GM23338 (cell line): ENCODE results near the gene SOWAHB. TPM values are rescaled to one million over a fixed set of nuclear protein-coding genes. Genes with fewer than 3 reads are reported as not detected.

Experiments
- ATAC-seq: fragments of 200-7000 bp; cut with Tn5 transposase; 3 replicates; pipeline ENCODE4 v1.9.1; 2020
- DNase-seq: peaks from one replicate; pipeline ENCODE4 v3.0.0-alpha.2; 2015; ENCODE audit warnings: low spot score
- H2AFZ ChIP-seq: fragments of 200-600 bp; sonication (generic); 2 replicates; pipeline ENCODE4 v1.8.0; 2016; ENCODE audit warnings: antibody characterized with exemption, mild to moderate bottlenecking, moderate library complexity
- H3F3A ChIP-seq: fragments of 200-600 bp; sonication (generic); replicated peaks from 2 replicates; pipeline ENCODE4 v1.8.0; 2017; ENCODE audit warnings: antibody characterized with exemption, mixed run types, low read depth
- H3K27ac ChIP-seq: fragments of 200-600 bp; sonication (generic); 2 replicates; pipeline ENCODE4 v1.6.1; 2016; ENCODE audit warnings: low read depth
- H3K27me3 ChIP-seq: fragments of 200-600 bp; sonication (generic); 2 replicates; pipeline ENCODE4 v1.8.0; 2016; ENCODE audit warnings: mild to moderate bottlenecking, mixed run types, moderate library complexity; ENCODE audit not compliant: insufficient read depth
- H3K36me3 ChIP-seq: fragments of 200-600 bp; sonication (generic); 2 replicates; pipeline ENCODE4 v1.8.0; 2016; ENCODE audit warnings: mild to moderate bottlenecking; ENCODE audit not compliant: insufficient read depth
- H3K4me1 ChIP-seq: fragments of 200-600 bp; sonication (generic); 2 replicates; pipeline ENCODE4 v1.8.0; 2016; ENCODE audit warnings: mild to moderate bottlenecking, moderate library complexity; ENCODE audit not compliant: insufficient read depth
- H3K4me2 ChIP-seq: fragments of 200-600 bp; sonication (generic); 2 replicates; pipeline ENCODE4 v1.7.1; 2017; ENCODE audit warnings: mixed run types
- H3K4me3 ChIP-seq: fragments of 200-600 bp; sonication (generic); 2 replicates; pipeline ENCODE4 v1.6.1; 2016; ENCODE audit warnings: mixed run types
- H3K79me2 ChIP-seq: fragments of 200-600 bp; sonication (generic); replicated peaks from 2 replicates; pipeline ENCODE4 v1.8.0; 2017; ENCODE audit warnings: mild to moderate bottlenecking; ENCODE audit not compliant: insufficient read depth
- H3K9me2 ChIP-seq: fragments of 200-600 bp; sonication (generic); 2 replicates; pipeline ENCODE4 v1.8.0; 2017; ENCODE audit not compliant: insufficient read depth
- H4K20me1 ChIP-seq: fragments of 200-600 bp; sonication (generic); replicated peaks from 2 replicates; pipeline ENCODE4 v1.8.0; 2017; ENCODE audit warnings: mild to moderate bottlenecking; ENCODE audit not compliant: insufficient read depth
- H3K27ac Mint-ChIP-seq: 2 replicates; pipeline ENCODE4 v1.8.0; 2020; ENCODE audit warnings: inconsistent platforms, mild to moderate bottlenecking, moderate library complexity, mixed read lengths
- H3K27me3 Mint-ChIP-seq: 3 replicates; pipeline ENCODE4 v1.8.0; 2022; ENCODE audit warnings: low read depth, mild to moderate bottlenecking, moderate library complexity, mixed read lengths, inconsistent platforms; ENCODE audit not compliant: insufficient read depth, poor library complexity
- H3K36me3 Mint-ChIP-seq: 3 replicates; pipeline ENCODE4 v1.8.0; 2021; ENCODE audit warnings: low read depth, mild to moderate bottlenecking, inconsistent platforms, moderate library complexity, mixed read lengths
- H3K4me1 Mint-ChIP-seq: 3 replicates; pipeline ENCODE4 v1.8.0; 2020; ENCODE audit warnings: mild to moderate bottlenecking, inconsistent platforms, mixed read lengths
- H3K4me3 Mint-ChIP-seq: 3 replicates; pipeline ENCODE4 v1.8.0; 2021; ENCODE audit warnings: moderate library complexity, mild to moderate bottlenecking, inconsistent platforms, mixed read lengths
- H3K9me3 Mint-ChIP-seq: 3 replicates; pipeline ENCODE4 v1.8.0; 2020; ENCODE audit warnings: moderate library complexity, mild to moderate bottlenecking, inconsistent platforms, mixed read lengths
- CREB1 ChIP-seq: fragments of 250-450 bp; sonication (Bioruptor Pico); IDR thresholded peaks from 2 replicates; pipeline ENCODE4 v1.5.0; 2020; ENCODE audit warnings: low read depth, mild to moderate bottlenecking, moderate library complexity
- CTCF ChIP-seq, 2 experiments: fragments of 200-600 bp in 1 of 2; sonication (generic) in 1 of 2; conservative IDR thresholded peaks; 2 replicates each; pipeline versions ENCODE4 v1.5.1 to v1.6.1; 2016 to 2017; ENCODE audit warnings: antibody characterized with exemption in 2 of 2, low read depth in 2 of 2, mild to moderate bottlenecking in 2 of 2, moderate library complexity in 1 of 2
- ETS1 ChIP-seq: IDR thresholded peaks from 2 replicates; pipeline ENCODE4 v1.6.1; 2016; ENCODE audit warnings: antibody characterized with exemption
- EZH2 ChIP-seq: fragments of 200-600 bp; sonication (generic); IDR thresholded peaks from one replicate; pipeline ENCODE4 v1.8.0; 2017; ENCODE audit warnings: antibody characterized with exemption, mild to moderate bottlenecking, low read depth; ENCODE audit not compliant: unreplicated experiment
- EZH2phosphoT487 ChIP-seq: fragments of 200-600 bp; sonication (generic); IDR thresholded peaks from one replicate; pipeline ENCODE4 v1.8.1; 2018; ENCODE audit warnings: antibody characterized with exemption; ENCODE audit not compliant: unreplicated experiment
- JUNB ChIP-seq: IDR thresholded peaks from one replicate; pipeline ENCODE4 v1.6.1; 2016; ENCODE audit warnings: antibody characterized with exemption; ENCODE audit not compliant: unreplicated experiment
- NANOG ChIP-seq: IDR thresholded peaks from 2 replicates; pipeline ENCODE4 v1.6.1; 2016; ENCODE audit warnings: antibody characterized with exemption, borderline replicate concordance
- POLR2AphosphoS5 ChIP-seq: IDR thresholded peaks from 2 replicates; pipeline ENCODE4 v1.6.1; 2016; ENCODE audit warnings: antibody characterized with exemption, low read depth
- REST ChIP-seq: IDR thresholded peaks from one replicate; pipeline ENCODE4 v1.6.1; 2018; ENCODE audit warnings: antibody characterized with exemption; ENCODE audit not compliant: unreplicated experiment
- STAT1 ChIP-seq: IDR thresholded peaks from one replicate; pipeline ENCODE4 v1.6.1; 2016; ENCODE audit warnings: antibody characterized with exemption; ENCODE audit not compliant: unreplicated experiment
- ZNF114 ChIP-seq: fragments of 250-450 bp; sonication (Bioruptor Pico); IDR thresholded peaks from 2 replicates; pipeline ENCODE4 v1.5.0; 2020; ENCODE audit warnings: mild to moderate bottlenecking, moderate library complexity
- ZNF331 ChIP-seq: fragments of 250-450 bp; sonication (Bioruptor Pico); IDR thresholded peaks from 2 replicates; pipeline ENCODE4 v1.5.0; 2020; ENCODE audit warnings: low read depth, mild to moderate bottlenecking, moderate library complexity
- ZNF462 ChIP-seq: fragments of 250-450 bp; sonication (Bioruptor Pico); IDR thresholded peaks from 2 replicates; pipeline ENCODE4 v1.5.0; 2020; ENCODE audit warnings: mild to moderate bottlenecking, moderate library complexity
- polyA plus RNA-seq: library from polyadenylated mRNA; unstranded; fragments of >200 nt; fragmentation: Nextera tagmentation; extraction: Ambion mirVana; gene quantifications from 2 replicates; pipeline ENCODE4 v1.2.1, GENCODE V29; 2016
- total RNA-seq: library from RNA; depleted of rRNA; stranded (reverse); fragments of >200 nt; shearing (Covaris generic); gene quantifications from 2 replicates; pipeline ENCODE4 v1.2.3, GENCODE V29; 2014

The SOWAHB gene
- total and polyA plus RNA-seq, 2 experiments from 2014 or later, result 0.08 to 2.8 TPM

- H3K27me3 ChIP-seq, result peaks cover 38% of the 10 kb centered on the region
- H2AFZ ChIP-seq, result no peak overlapping the region
- no peak overlapping the region for H3K4me2 ChIP-seq
- Mint-ChIP-seq H3K36me3 (no peaks in the 10 kb centered on the region), H3K4me3 (no peak overlapping the region), H3K27me3 (peaks cover 27% of the 10 kb centered on the region), H3K27ac (no peak overlapping the region), H3K4me1 (peaks cover 8% of the 10 kb centered on the region), H3K9me3 (no peaks in the 10 kb centered on the region; the same call in 2 of the 3 replicates)
- H3K36me3 ChIP-seq, result no peaks in the 10 kb centered on the region
- DNase-seq (no peak), ATAC-seq (no peak)
- no peaks in the 10 kb centered on the region for H4K20me1 ChIP-seq
- no peaks in the 10 kb centered on the region for H3K9me2 ChIP-seq
- TF ChIP-seq NANOG, result no peak
- TF ChIP-seq EZH2phosphoT487, result no peak
- TF ChIP-seq ETS1, result no peak
- no peak for TF ChIP-seq CTCF (conservative IDR thresholded peaks at IDR 0.05; ENCODE audit: low read depth in 2 of 2)
- no peak for TF ChIP-seq CREB1 (CRISPR knock-in tag)
- no peak for TF ChIP-seq ZNF462 (CRISPR knock-in tag)
- TF ChIP-seq REST, result no peak
- no peak for TF ChIP-seq ZNF331 (CRISPR knock-in tag)
- no peak for TF ChIP-seq POLR2AphosphoS5
- TF ChIP-seq EZH2, result no peak
- no peak for TF ChIP-seq JUNB
- no peak for TF ChIP-seq ZNF114 (CRISPR knock-in tag)
- TF ChIP-seq STAT1, result no peak
- no peaks in the 10 kb centered on the region for H3K79me2 ChIP-seq
- H3K4me1 ChIP-seq, result peaks cover 5% of the 10 kb centered on the region
- H3K4me3 ChIP-seq, result no peak overlapping the region
- no peaks in the 10 kb centered on the region for H3F3A ChIP-seq
- no peak overlapping the region for H3K27ac ChIP-seq
Measured at GRCh38 chr4:76892601-76893000, 5.3 kb downstream of the SOWAHB start.
